Measurements from ENCODE around the gene DFFB. TPM values are rescaled to one million over a fixed set of nuclear protein-coding genes. Genes with fewer than 3 reads are reported as not detected.

The DFFB gene
- total and polyA plus RNA-seq, 9 of the 15 experiments (the other 6 are each of a cell fraction or from before 2014, with no cell fraction given): 2.3 to 15.8 (median 11.5) TPM

DNA sequence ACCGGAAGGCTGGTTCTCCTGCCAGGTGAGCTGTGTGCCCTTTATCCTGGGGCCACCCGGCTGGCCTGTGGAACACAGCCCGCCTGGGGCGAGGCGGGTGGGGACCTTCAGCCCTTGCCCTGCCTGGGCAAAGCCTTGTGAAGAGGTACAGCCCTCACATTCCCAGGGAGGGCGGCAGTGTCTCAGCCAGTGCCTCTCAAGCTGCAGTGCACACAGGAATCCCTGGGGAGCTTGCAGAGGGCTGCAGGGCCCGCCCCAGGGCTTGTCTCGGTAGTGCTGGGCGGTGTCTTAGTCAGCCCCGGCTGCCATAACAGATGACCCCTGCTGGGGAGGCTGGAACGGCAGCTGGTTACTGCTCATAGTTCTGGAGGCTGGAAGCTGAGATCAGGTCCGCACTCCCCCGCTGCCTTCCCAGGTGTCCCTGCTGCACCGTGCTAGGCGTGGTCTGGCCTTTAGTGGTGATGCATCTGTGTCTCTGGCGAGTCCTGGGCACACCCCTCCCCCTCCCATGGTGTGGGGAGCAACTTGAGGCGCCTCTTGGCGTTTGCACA lies 12.6 kb downstream of the DFFB start (continued):
- TF ChIP-seq, protein P1, sequence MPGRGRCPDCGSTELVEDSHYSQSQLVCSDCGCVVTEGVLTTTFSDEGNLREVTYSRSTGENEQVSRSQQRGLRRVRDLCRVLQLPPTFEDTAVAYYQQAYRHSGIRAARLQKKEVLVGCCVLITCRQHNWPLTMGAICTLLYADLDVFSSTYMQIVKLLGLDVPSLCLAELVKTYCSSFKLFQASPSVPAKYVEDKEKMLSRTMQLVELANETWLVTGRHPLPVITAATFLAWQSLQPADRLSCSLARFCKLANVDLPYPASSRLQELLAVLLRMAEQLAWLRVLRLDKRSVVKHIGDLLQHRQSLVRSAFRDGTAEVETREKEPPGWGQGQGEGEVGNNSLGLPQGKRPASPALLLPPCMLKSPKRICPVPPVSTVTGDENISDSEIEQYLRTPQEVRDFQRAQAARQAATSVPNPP (IDR thresholded peaks at IDR 0.05; ENCODE audit: borderline replicate concordance, insufficient read depth, insufficient read length): no peak
- TF ChIP-seq SMARCC2 (IDR thresholded peaks at IDR 0.05; ENCODE audit: low read depth) (no peak), HNRNPL (IDR thresholded peaks at IDR 0.05; ENCODE audit: low read depth, low read length) (no peak), ZNF274 (IDR thresholded peaks at IDR 0.05; ENCODE audit: borderline replicate concordance, low read depth, low read length) (no peak), IRF2 (CRISPR knock-in tag; IDR thresholded peaks at IDR 0.05) (no peak), TRIM24 (IDR thresholded peaks at IDR 0.05) (no peak), NUFIP1 (IDR thresholded peaks at IDR 0.05; ENCODE audit: partially characterized antibody) (no peak), PHB (CRISPR knock-in tag; IDR thresholded peaks at IDR 0.05) (no peak), MIER1 (IDR thresholded peaks at IDR 0.05; ENCODE audit: low read depth) (no peak), CCAR2 (IDR thresholded peaks at IDR 0.05; ENCODE audit: low read depth, low read length) (no peak), NFXL1 (CRISPR knock-in tag; IDR thresholded peaks at IDR 0.05) (no peak), TBL1XR1 (IDR thresholded peaks at IDR 0.05; ENCODE audit: low read length in 2 of 2) (no peak), JUNB (CRISPR knock-in tag; conservative IDR thresholded peaks at IDR 0.05) (no peak), KDM2B (CRISPR knock-in tag; IDR thresholded peaks at IDR 0.05) (no peak), SRSF1 (IDR thresholded peaks at IDR 0.05; ENCODE audit: low read depth, low read length) (no peak), FOXM1 (IDR thresholded peaks at IDR 0.05; ENCODE audit: low read depth) (no peak), FOXM1 (CRISPR knock-in tag; IDR thresholded peaks at IDR 0.05; ENCODE audit: low read depth) (no peak), GATAD2A (IDR thresholded peaks at IDR 0.05) (no peak), FOSL1 (tag; conservative IDR thresholded peaks at IDR 0.05) (no peak), ASH1L (IDR thresholded peaks at IDR 0.05; ENCODE audit: borderline replicate concordance, low read depth, partially characterized antibody) (no peak), ZNF695 (CRISPR knock-in tag; IDR thresholded peaks at IDR 0.05) (no peak), EP400 (IDR thresholded peaks at IDR 0.05) (no peak), ZSCAN29 (IDR thresholded peaks at IDR 0.05) (no peak)
- TF ChIP-seq, protein P2, sequence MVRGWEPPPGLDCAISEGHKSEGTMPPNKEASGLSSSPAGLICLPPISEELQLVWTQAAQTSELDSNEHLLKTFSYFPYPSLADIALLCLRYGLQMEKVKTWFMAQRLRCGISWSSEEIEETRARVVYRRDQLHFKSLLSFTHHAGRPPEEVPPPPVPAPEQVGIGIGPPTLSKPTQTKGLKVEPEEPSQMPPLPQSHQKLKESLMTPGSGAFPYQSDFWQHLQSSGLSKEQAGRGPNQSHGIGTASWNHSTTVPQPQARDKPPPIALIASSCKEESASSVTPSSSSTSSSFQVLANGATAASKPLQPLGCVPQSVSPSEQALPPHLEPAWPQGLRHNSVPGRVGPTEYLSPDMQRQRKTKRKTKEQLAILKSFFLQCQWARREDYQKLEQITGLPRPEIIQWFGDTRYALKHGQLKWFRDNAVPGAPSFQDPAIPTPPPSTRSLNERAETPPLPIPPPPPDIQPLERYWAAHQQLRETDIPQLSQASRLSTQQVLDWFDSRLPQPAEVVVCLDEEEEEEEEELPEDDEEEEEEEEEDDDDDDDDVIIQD (CRISPR knock-in tag; IDR thresholded peaks at IDR 0.05): no peak
- TF ChIP-seq, protein P3, sequence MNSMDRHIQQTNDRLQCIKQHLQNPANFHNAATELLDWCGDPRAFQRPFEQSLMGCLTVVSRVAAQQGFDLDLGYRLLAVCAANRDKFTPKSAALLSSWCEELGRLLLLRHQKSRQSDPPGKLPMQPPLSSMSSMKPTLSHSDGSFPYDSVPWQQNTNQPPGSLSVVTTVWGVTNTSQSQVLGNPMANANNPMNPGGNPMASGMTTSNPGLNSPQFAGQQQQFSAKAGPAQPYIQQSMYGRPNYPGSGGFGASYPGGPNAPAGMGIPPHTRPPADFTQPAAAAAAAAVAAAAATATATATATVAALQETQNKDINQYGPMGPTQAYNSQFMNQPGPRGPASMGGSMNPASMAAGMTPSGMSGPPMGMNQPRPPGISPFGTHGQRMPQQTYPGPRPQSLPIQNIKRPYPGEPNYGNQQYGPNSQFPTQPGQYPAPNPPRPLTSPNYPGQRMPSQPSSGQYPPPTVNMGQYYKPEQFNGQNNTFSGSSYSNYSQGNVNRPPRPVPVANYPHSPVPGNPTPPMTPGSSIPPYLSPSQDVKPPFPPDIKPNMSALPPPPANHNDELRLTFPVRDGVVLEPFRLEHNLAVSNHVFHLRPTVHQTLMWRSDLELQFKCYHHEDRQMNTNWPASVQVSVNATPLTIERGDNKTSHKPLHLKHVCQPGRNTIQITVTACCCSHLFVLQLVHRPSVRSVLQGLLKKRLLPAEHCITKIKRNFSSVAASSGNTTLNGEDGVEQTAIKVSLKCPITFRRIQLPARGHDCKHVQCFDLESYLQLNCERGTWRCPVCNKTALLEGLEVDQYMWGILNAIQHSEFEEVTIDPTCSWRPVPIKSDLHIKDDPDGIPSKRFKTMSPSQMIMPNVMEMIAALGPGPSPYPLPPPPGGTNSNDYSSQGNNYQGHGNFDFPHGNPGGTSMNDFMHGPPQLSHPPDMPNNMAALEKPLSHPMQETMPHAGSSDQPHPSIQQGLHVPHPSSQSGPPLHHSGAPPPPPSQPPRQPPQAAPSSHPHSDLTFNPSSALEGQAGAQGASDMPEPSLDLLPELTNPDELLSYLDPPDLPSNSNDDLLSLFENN (IDR thresholded peaks at IDR 0.05; ENCODE audit: low read depth in 2 of 2, low read length in 2 of 2): no peak

Data from K562 (cell line).